Right renal pelvis (tissue), 4 donors: Measurements from ENCODE around the gene CYFIP2. TPM values are rescaled to one million over a fixed set of nuclear protein-coding genes. Genes with fewer than 3 reads are reported as not detected.

Experiments used
- DNase-seq, 4 donors: peaks; one replicate each; pipeline ENCODE4 v3.0.0-alpha.2; 2013; ENCODE audit warnings: low read depth in 4 of 4, low spot score in 3 of 4, missing footprints in 1 of 4
- polyA plus RNA-seq, 4 donors: library from polyadenylated mRNA; unstranded; fragments of 120-200 nt; gene quantifications; one replicate each; pipeline ENCODE4 v1.2.1, GENCODE V29; 2013; ENCODE audit not compliant: insufficient read length in 4 of 4

Gene CYFIP2
- polyA plus RNA-seq, 4 donors, result 106 to 149 (median 120) TPM

GRCh38 chr5:157253547-157253946 lies 12.4 kb upstream of the CYFIP2 start:
- DNase-seq, result no peak

- DNase-seq, result no peak
Measured at GRCh38 chr5:157258450-157258849, 7.5 kb upstream of the CYFIP2 start.

GRCh38 chr5:157259699-157260098 lies 6.2 kb upstream of the CYFIP2 start:
- DNase-seq, result no peak

- no peak for DNase-seq
Measured at GRCh38 chr5:157263496-157264090, 2.3 kb upstream of the CYFIP2 start.

- DNase-seq, result no peak
Measured at GRCh38 chr5:157266286-157267007, 524 bp downstream of the CYFIP2 start.

DNA sequence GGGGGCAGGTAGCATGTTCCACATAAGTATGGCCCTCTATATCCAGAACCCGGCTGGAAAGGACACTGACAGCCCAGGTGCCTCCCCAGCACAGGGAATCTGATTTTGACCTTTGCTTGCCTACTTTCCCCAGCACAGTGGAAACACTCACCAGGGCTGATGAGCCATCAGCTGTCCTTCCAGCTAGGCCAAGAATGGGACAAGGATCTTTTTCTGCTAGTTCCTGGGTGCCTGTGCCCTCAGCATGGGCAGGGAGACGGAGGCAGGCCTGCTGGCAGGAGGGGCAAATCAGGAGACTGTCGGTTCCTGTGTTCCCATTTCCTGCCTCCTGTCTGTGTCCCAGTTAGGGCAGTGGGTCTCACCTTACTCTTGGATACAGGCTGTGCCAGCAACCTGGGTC lies 1.1 kb downstream of the CYFIP2 start:
- no peak for DNase-seq

- no peak for DNase-seq
Measured at GRCh38 chr5:157267761-157268480, 2.0 kb downstream of the CYFIP2 start.

GRCh38 chr5:157269165-157269671 lies 3.3 kb downstream of the CYFIP2 start:
- DNase-seq, result no peak

- no peak for DNase-seq
Measured at GRCh38 chr5:157269761-157270272, 3.9 kb downstream of the CYFIP2 start.

- DNase-seq, result no peak
Measured at GRCh38 chr5:157270771-157271170, 4.8 kb downstream of the CYFIP2 start.

DNA sequence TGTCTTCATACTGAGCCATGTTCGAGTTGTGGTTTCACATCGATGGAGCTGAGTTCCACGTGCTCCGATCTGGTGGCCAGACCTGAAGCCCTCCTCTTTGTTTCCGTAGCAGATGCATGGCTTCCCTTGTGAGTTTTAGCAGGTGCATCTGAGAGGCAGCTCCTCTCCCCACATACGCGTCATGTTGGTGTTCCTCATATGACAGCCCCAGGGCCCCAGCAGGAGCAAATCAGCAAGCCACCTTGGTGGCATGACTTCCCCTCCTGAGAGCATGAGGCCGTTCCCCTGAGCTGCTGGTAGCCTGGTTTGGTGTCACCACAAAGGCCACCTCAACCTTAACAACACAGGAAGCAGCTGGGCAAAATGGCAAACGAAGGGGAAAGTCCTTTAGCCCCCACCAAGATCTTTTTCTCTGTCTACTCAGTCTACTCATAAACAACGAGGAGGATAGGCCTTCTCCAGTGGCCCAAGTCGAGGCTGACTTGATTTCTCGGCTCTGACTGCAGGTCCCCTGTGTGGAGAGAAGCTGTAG lies 5.9 kb downstream of the CYFIP2 start:
- no peak for DNase-seq

GRCh38 chr5:157273131-157273556 lies 7.2 kb downstream of the CYFIP2 start:
- DNase-seq, result no peak

DNA sequence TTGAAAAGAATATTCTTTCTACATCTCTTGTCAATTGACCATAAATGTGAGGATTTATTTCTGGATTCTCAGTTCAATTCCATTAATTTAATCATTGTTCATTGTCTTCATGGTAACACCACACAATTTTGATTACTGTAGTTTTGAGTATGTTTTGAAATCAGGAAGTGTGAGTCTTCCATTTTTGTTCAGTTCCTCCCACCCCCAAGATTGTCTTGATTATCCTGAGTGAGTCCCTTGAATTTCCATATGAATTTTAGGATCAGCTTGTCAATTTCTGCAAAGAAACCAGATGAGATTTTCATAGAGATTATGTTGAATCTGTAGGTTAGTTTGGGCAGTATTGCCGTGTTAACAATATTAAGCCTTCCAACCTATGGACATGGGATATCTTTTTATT lies 9.5 kb downstream of the CYFIP2 start:
- DNase-seq, result no peak

DNA sequence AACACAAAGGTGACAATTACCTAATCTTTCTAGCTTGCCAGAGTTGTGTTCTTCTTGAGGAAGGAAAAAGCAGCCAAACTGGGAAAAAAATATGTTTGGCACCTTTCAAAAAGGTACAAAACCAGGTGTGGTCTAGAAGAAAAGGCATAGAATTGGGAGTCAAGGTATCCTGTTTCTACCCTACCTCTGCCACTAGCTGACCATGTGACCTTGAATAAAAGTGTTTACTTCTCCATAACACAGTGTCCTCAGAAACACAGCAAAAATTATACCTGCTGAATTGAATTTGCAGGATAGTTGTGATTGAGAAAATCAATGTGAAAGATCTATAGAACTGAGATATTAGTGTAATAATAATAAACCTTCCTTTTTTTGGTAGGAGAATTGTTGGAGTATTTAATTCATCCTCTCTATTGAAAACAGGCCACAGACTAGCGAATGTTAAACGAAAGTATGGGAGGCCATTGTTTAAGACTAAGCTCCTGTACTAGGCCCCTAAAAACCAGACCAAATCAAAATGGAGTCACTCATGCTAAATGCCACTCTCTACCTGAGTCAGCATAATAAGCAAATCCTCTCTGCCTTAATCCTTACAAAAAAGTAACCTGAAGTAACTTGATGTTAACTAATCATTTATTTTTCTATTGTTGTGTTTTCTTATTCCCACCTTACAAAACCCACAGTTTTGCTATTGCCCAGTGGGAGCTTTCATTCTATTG lies 12.6 kb downstream of the CYFIP2 start:
- no peak for DNase-seq

DNA sequence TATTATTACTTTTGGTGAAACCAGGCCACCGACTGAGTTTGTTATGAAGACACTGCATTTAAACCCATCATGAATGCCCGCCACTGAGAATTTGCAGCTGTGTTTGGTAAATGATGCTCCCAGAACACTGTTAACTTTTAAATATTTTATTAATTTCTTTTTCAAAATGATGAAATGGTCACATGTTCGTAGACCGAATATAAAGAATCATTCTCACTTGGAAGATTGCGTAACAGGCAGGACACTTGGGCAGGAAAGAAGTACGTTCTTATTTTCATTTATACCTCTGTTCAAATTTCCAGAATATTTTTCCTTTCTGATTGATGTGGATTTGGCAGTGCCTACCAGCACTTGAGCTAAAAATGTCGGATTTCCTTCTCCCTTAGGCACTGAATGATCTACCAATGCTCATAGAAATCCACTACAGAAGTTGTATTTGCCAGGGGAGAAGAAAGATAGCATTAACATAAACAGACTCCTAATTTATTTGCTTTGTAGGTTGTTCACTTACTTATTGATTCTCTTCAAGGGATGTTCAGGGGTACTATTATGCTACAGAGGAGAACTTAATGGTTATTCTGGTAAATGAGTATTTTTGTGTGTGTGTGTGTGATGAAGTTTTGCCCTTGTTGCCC lies 13.8 kb downstream of the CYFIP2 start:
- no peak for DNase-seq

DNA sequence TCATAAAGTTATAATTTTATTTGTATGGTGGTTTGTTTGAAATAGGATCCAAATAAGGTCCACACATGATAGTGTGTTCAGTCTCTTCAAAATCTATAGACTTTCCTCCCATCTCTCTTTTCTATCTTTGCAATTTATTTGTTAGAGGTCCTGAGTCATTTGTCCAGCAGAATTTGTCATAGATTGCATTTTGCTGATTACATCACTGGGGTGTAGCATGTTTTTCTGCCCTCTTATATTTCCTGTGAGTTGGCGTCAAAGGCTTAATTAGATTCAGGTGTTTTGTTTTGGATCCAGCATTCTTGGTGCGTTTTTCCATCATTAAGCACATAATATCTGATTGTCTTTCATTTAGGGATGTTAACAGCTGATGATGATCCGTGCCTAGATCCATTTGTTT lies 15.0 kb downstream of the CYFIP2 start:
- DNase-seq, result no peak

GRCh38 chr5:157282150-157282549 lies 16.2 kb downstream of the CYFIP2 start:
- DNase-seq, result no peak

DNA sequence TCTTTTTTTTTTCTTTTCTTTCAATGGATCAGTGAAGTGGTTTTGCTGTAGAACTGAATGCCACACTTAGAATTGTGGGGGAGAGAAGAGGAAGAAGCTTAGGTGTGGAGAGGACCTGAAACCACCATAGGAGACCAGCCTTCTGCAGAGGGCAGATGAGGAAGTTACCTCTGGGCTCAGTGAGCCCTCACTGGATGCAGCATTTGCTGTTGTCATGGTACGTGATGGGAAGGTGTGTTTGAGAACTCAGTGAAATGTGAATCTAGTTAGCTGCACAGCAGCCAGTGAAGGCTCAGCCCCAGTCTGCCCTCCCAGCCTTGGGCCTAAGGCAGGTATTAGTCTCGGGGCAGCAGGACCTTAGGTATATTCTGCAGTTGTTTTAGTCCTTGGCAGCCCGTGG lies 17.5 kb downstream of the CYFIP2 start:
- no peak for DNase-seq

GRCh38 chr5:157284458-157285212 lies 18.7 kb downstream of the CYFIP2 start:
- no peak for DNase-seq
